HEK293 (cell line): Measurements from ENCODE around the gene PLCB1.

Source experiments
- CTCF ChIP-seq: fragments of 450-650 bp; formaldehyde crosslinking; IDR thresholded peaks from 2 replicates; pipeline ENCODE4 v1.5.1; 2016; ENCODE audit warnings: missing biosample characterization, missing genetic modification characterization
- TCF7L2 ChIP-seq: IDR thresholded peaks from 2 replicates; pipeline ENCODE4 v1.6.1; 2011; ENCODE audit warnings: low read depth, mild to moderate bottlenecking, inconsistent platforms, low read length, moderate library complexity, borderline replicate concordance
- YY1 ChIP-seq: fragments of 450-650 bp; formaldehyde crosslinking; IDR thresholded peaks from 2 replicates; pipeline ENCODE4 v1.5.1; 2018; ENCODE audit warnings: missing biosample characterization, missing genetic modification characterization
- ZBTB6 ChIP-seq: fragments of 450-650 bp; formaldehyde crosslinking; IDR thresholded peaks from 2 replicates; pipeline ENCODE4 v1.5.1; 2017; ENCODE audit warnings: missing biosample characterization, missing genetic modification characterization
- ZBTB7A ChIP-seq: fragments of 450-650 bp; formaldehyde crosslinking; IDR thresholded peaks from 2 replicates; pipeline ENCODE4 v1.5.1; 2016; ENCODE audit warnings: low read depth, missing biosample characterization, missing genetic modification characterization
- ZNF112 ChIP-seq: fragments of 450-650 bp; formaldehyde crosslinking; IDR thresholded peaks from 2 replicates; pipeline ENCODE4 v1.5.0; 2017; ENCODE audit warnings: missing biosample characterization, missing genetic modification characterization
- ZNF16 ChIP-seq: fragments of 450-650 bp; formaldehyde crosslinking; IDR thresholded peaks from 2 replicates; pipeline ENCODE4 v1.5.1; 2016; ENCODE audit warnings: low read depth, missing biosample characterization, missing genetic modification characterization
- ZNF174 ChIP-seq: fragments of 450-650 bp; formaldehyde crosslinking; IDR thresholded peaks from 2 replicates; pipeline ENCODE4 v1.5.0; 2017; ENCODE audit warnings: missing biosample characterization, mild to moderate bottlenecking, missing genetic modification characterization
- ZNF510 ChIP-seq: fragments of 450-650 bp; formaldehyde crosslinking; IDR thresholded peaks from 2 replicates; pipeline ENCODE4 v1.5.1; 2018; ENCODE audit warnings: mild to moderate bottlenecking, missing genetic modification characterization, missing biosample characterization; ENCODE audit not compliant: insufficient replicate concordance
- ZNF549 ChIP-seq: fragments of 450-650 bp; IDR thresholded peaks from 2 replicates; pipeline ENCODE4 v1.5.1; 2018; ENCODE audit warnings: missing biosample characterization, missing genetic modification characterization, mild to moderate bottlenecking, inconsistent platforms, moderate library complexity
- ZNF704 ChIP-seq: fragments of 450-650 bp; formaldehyde crosslinking; IDR thresholded peaks from 2 replicates; pipeline ENCODE4 v1.5.1; 2016; ENCODE audit warnings: missing biosample characterization, missing genetic modification characterization

- TF ChIP-seq ZNF549 (tag by site-specific recombination), result no peak
- TF ChIP-seq ZNF112, result no peak
- no peak for TF ChIP-seq TCF7L2
- no peak for TF ChIP-seq ZNF16 (tag by site-specific recombination)
- no peak for TF ChIP-seq YY1
- TF ChIP-seq CTCF (tag by site-specific recombination), result no peak
- TF ChIP-seq ZNF704 (tag by site-specific recombination), result no peak
- TF ChIP-seq ZNF174 (tag by site-specific recombination), result no peak
- TF ChIP-seq ZNF510 (tag by site-specific recombination), result no peak
- no peak for TF ChIP-seq ZBTB7A (tag by site-specific recombination)
- no peak for TF ChIP-seq ZBTB6 (tag by site-specific recombination)
These were observed 798.7 kb downstream of the PLCB1 start for GRCh38 chr20:8930726-8931125.
